HCT116 (cell line): ENCODE data around the gene GMEB2.
"Not testable (repeated sequence)": the region's sequence is repeated elsewhere in the genome, so short reads cannot be mapped to it uniquely, and the experiment has no call there.

Source experiments
- ATF3 ChIP-seq: IDR thresholded peaks from 2 replicates; pipeline ENCODE4 v1.6.1; 2012
- CBX3 ChIP-seq: IDR thresholded peaks from 2 replicates; pipeline ENCODE4 v1.6.1; 2012; ENCODE audit warnings: low read depth
- CTCF ChIP-seq, 3 experiments: fragments of 200-600 bp in 1 of 3; sonication (generic) in 1 of 3; IDR thresholded peaks in 2 of 3; conservative IDR thresholded peaks in 1 of 3; 2 replicates each; pipeline ENCODE4 v1.5.1; 2012 to 2017; ENCODE audit warnings: low read depth in 2 of 3, low read length in 2 of 3, antibody characterized with exemption in 1 of 3, borderline replicate concordance in 1 of 3, control low read depth in 1 of 3, mild to moderate bottlenecking in 1 of 3, mixed read lengths in 1 of 3, mixed run types in 1 of 3, moderate library complexity in 1 of 3; ENCODE audit not compliant: insufficient read depth in 1 of 3
- EGR1 ChIP-seq: IDR thresholded peaks from 2 replicates; pipeline ENCODE4 v1.6.1; 2012; ENCODE audit warnings: low read depth
- EZH2 ChIP-seq: fragments of 200-600 bp; sonication (generic); IDR thresholded peaks from 2 replicates; pipeline ENCODE4 v1.6.1; 2017; ENCODE audit warnings: antibody characterized with exemption, mixed run types
- FOSL1 ChIP-seq: IDR thresholded peaks from 2 replicates; pipeline ENCODE4 v1.6.1; 2012; ENCODE audit warnings: low read depth
- JUND ChIP-seq: IDR thresholded peaks from 2 replicates; pipeline ENCODE4 v1.6.1; 2012
- POLR2A ChIP-seq: IDR thresholded peaks from 2 replicates; pipeline ENCODE4 v1.7.0; 2011; ENCODE audit warnings: borderline replicate concordance; ENCODE audit not compliant: insufficient read depth, insufficient read length; ENCODE audit errors: extremely low read depth
- POLR2AphosphoS5 ChIP-seq: IDR thresholded peaks from 2 replicates; pipeline ENCODE4 v1.6.1; 2011; ENCODE audit warnings: mild to moderate bottlenecking, low read depth, low read length, moderate library complexity
- RAD21 ChIP-seq: IDR thresholded peaks from 2 replicates; pipeline ENCODE4 v1.6.1; 2012; ENCODE audit warnings: low read depth, mild to moderate bottlenecking
- REST ChIP-seq: IDR thresholded peaks from 2 replicates; pipeline ENCODE4 v1.6.1; 2012; ENCODE audit warnings: low read depth

GRCh38 chr20:63630956-63631355 is 4.1 kb upstream of the GMEB2 start:
- not testable (repeated sequence) for TF ChIP-seq CTCF (IDR thresholded peaks at IDR 0.05 in 2 of 3, conservative IDR thresholded peaks at IDR 0.05 in 1 of 3; ENCODE audit: borderline replicate concordance in 1 of 3, insufficient read depth in 1 of 3, low read depth in 2 of 3, low read length in 2 of 3); FOSL1; POLR2AphosphoS5; POLR2A; EGR1; EZH2; RAD21; REST; ATF3; CBX3; JUND
